GM12865 (cell line): ENCODE results near the gene BID.
"Not testable (repeated sequence)": the region's sequence is repeated elsewhere in the genome, so short reads cannot be mapped to it uniquely, and the experiment has no call there.

ENCODE experiments used
- DNase-seq: peaks from one replicate; pipeline ENCODE4 v3.0.0; 2010; ENCODE audit warnings: low read depth
- H3K4me3 ChIP-seq: 2 replicates; pipeline ENCODE4 v1.5.1; 2011; ENCODE audit warnings: mild to moderate bottlenecking, low read depth, low read length, control low read depth
- CTCF ChIP-seq: IDR thresholded peaks from 2 replicates; pipeline ENCODE4 v1.5.1; 2011; ENCODE audit warnings: low read length, control low read depth, low read depth, inconsistent platforms; ENCODE audit not compliant: insufficient read depth; ENCODE audit errors: missing control alignments

Gene BID

GRCh38 chr22:17767233-17768065, 6.8 kb downstream of the BID start:
- DNase-seq: peak; percentile 88
- no peak for TF ChIP-seq CTCF
- H3K4me3 ChIP-seq: no peak overlapping the region

GRCh38 chr22:17764852-17765251, 9.4 kb downstream of the BID start:
- not testable (repeated sequence) for DNase-seq, H3K4me3 ChIP-seq

- H3K4me3 ChIP-seq: no peak overlapping the region
- no peak for DNase-seq
- no peak for TF ChIP-seq CTCF
These were observed 10.2 kb downstream of the BID start for GRCh38 chr22:17764036-17764435.

GRCh38 chr22:17763442-17763841, 10.8 kb downstream of the BID start:
- H3K4me3 ChIP-seq, DNase-seq: not testable (repeated sequence)

- no peak for DNase-seq
- TF ChIP-seq CTCF: no peak
- H3K4me3 ChIP-seq: no peak overlapping the region
These were observed 13.2 kb downstream of the BID start for GRCh38 chr22:17761138-17761488.

GRCh38 chr22:17754233-17754925, 19.9 kb downstream of the BID start:
- no peak overlapping the region for H3K4me3 ChIP-seq
- DNase-seq: peak; percentile 38
- peak; percentile 29 for TF ChIP-seq CTCF

- DNase-seq: no peak
- H3K4me3 ChIP-seq: no peak overlapping the region
- TF ChIP-seq CTCF: no peak
These were observed 20.8 kb downstream of the BID start for GRCh38 chr22:17753401-17753989.
